GM21717 (cell line): Measurements from ENCODE around the gene TJP2.

ENCODE experiments used
- ATAC-seq: cut with Tn5 transposase; IDR thresholded peaks from one replicate; pipeline ENCODE4 v1.9.1; 2021; ENCODE audit warnings: mild to moderate bottlenecking, moderate library complexity; ENCODE audit not compliant: unreplicated experiment

TJP2 gene

DNA sequence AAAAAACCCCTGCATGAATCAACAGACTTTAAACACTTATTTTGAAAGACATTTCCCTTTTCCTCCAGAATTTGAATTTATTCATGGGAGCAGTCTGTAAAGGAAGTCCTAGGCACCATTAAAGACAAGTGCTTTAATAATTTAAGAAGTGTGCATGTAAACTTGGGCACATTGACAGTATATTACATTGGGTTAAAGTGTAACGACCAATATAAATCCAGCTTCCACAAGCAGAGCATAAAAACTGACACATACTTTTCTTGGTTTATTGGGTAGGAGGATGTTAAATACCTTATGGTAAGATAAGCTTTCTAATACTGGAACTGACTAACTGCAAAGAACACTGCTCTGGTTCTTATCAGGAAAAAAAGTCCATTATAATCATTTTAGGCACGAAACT is 149.8 kb downstream of the TJP2 start:
- ATAC-seq = no peak
